Stomach smooth muscle (tissue), 2 donors: ENCODE data around the gene IPO11.
"Not testable (repeated sequence)": the region's sequence is repeated elsewhere in the genome, so short reads cannot be mapped to it uniquely, and the experiment has no call there.

ENCODE experiments used
- H3K27ac ChIP-seq: one replicate; pipeline ENCODE4 v1.7.0; 2013; ENCODE audit warnings: mild to moderate bottlenecking, low read length, inconsistent platforms
- H3K27me3 ChIP-seq, 2 donors: one replicate each; pipeline ENCODE4 v1.7.0; 2013; ENCODE audit warnings: low read length in 2 of 2; ENCODE audit not compliant: insufficient read depth in 2 of 2, control insufficient read depth in 1 of 2
- H3K36me3 ChIP-seq, 2 donors: one replicate each; pipeline ENCODE4 v1.7.0; 2013; ENCODE audit warnings: low read length in 2 of 2; ENCODE audit not compliant: control insufficient read depth in 2 of 2, insufficient read depth in 2 of 2
- H3K4me1 ChIP-seq: one replicate; pipeline ENCODE4 v1.7.0; 2013; ENCODE audit warnings: low read length; ENCODE audit not compliant: control insufficient read depth, insufficient read depth
- H3K4me3 ChIP-seq, 2 donors: one replicate each; pipeline ENCODE4 v1.7.0; 2013; ENCODE audit warnings: low read length in 2 of 2
- H3K9ac ChIP-seq, 2 donors: one replicate each; pipeline ENCODE4 v1.7.0; 2013; ENCODE audit warnings: low read length in 2 of 2, mild to moderate bottlenecking in 1 of 2
- H3K9me3 ChIP-seq, 2 donors: one replicate each; pipeline ENCODE4 v1.7.0; 2013; ENCODE audit warnings: low read length in 2 of 2; ENCODE audit not compliant: control insufficient read depth in 2 of 2
- donor health status: healthy.
- donor health status: Pancreatic carcinoma.

Gene IPO11

DNA sequence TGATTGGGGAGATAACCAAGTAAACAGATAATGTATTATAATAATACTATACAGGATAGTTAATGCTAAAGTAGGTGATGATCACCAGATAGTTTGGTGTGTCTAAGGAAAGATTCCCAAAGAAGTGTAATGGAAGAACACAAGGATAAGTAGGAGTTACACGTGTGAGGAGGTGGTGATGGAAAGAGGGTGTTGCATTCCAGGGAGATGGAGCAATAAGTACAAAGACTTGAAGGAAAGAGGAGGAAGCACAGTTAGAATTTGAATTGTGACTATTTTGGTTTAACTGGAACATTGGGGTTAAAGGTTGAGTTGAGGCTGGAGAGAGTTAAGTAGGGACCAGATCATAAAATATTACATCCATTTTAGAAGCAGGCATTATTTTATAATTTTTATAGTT, 76.9 kb downstream of the IPO11 start:
- H3K4me1 ChIP-seq: no peaks in the 10 kb centered on the region

DNA sequence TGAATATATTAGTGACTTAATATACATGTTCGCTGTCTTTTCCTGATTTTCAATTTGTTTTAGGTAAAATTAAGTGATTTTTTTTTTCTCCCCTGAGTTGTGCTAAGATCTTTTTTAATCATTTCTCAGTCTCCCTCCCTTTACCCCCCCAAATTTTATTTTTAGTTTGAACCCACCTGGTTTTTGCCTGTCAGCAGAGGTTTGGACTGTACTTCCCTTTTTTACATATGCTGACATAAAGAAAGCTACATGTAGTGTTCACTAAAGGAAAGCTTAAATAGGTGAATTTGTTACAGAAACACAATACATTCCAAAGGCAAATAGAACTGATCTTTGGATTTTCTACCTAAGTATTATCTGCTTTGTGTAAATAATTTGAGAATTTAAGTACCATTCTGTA, 82.2 kb downstream of the IPO11 start:
- no peak overlapping the region for H3K27ac ChIP-seq

More for the DNA sequence above, 76.9 kb downstream of the IPO11 start:
- peaks cover 0 to 11% of the 10 kb centered on the region in 2 donors for H3K36me3 ChIP-seq
- H3K9me3 ChIP-seq: no peaks in the 10 kb centered on the region
- H3K4me3 ChIP-seq: no peak overlapping the region
- H3K27ac ChIP-seq: no peak overlapping the region
- H3K9ac ChIP-seq: no peak overlapping the region
- no peaks in the 10 kb centered on the region for H3K27me3 ChIP-seq

DNA sequence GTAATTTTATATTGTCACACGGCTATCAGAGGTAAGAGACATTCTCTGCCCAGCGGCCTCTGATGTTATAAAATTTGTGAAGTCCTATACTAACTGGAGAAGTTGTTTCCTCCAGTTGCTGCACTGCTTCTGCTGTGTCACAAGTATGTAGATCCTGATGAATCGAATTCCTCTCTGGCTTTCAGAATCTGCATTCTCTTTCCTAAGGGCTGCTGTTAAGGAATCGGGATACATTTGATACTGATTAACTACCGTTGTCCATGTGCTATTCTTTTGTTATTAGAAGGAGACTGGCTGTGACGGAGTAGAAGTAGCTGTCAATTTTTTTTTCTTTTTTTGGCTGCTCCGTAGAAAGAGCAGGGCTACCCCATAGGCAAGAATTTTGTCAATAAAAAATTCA, 84.3 kb downstream of the IPO11 start:
- Histone ChIP-seq H3K4me3 (no peak overlapping the region), H3K9ac (no peak overlapping the region), H3K9me3 (no peaks in the 10 kb centered on the region), H3K27me3 (no peaks in the 10 kb centered on the region), H3K36me3 (peaks cover 7 to 18% of the 10 kb centered on the region in 2 donors), H3K4me1 (no peaks in the 10 kb centered on the region), H3K27ac (no peak overlapping the region)

More for the DNA sequence above, 82.2 kb downstream of the IPO11 start:
- Histone ChIP-seq H3K4me3 (no peak overlapping the region), H3K27me3 (no peaks in the 10 kb centered on the region), H3K4me1 (no peaks in the 10 kb centered on the region), H3K9ac (no peak overlapping the region), H3K36me3 (peaks cover 4 to 9% of the 10 kb centered on the region in 2 donors), H3K9me3 (no peaks in the 10 kb centered on the region)

DNA sequence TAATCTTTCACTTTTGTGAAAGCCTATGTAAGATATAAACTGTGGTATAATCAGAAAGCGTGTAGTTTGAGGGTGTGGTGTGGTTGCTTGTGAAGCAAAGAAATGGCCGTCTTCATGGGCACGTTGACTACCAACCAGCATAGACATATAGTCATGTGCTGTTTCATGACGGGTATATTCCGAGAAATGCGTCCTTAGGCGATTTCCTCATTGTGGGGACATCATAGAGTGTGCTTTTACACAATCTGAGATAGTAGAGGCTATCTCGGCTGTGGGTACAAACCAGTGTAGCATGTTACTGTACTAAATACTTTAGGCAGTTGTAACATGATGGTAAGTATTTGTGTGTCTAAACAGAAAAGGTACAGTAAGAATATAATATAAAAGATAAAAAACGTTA, 86.4 kb downstream of the IPO11 start:
- Histone ChIP-seq H3K27ac (no peak overlapping the region), H3K4me1 (no peaks in the 10 kb centered on the region), H3K4me3 (no peak overlapping the region), H3K9ac (no peak overlapping the region), H3K9me3 (no peaks in the 10 kb centered on the region), H3K36me3 (peaks cover 7 to 16% of the 10 kb centered on the region in 2 donors), H3K27me3 (no peaks in the 10 kb centered on the region)

DNA sequence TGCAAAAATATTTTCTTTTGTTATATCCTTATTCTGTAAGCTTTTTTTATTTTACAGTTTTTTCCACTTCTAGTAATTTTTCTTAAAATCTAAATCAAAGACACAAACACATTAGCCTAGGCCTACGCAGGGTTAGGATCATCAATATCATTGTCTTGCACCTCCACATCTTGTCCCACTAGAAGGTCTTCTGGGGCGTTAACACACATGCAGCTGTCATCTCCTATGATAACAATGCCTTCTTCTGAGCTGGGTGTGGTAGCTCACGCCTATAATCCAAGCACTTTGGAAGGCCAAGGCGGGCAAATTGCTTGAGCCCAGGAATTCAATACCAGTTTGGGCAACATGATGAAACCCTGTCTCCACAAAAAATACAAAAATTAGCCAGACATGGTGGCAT, 87.2 kb downstream of the IPO11 start:
- Histone ChIP-seq H3K9ac (no peak overlapping the region), H3K36me3 (peaks cover 7 to 16% of the 10 kb centered on the region in 2 donors), H3K4me1 (no peaks in the 10 kb centered on the region), H3K27ac (no peak overlapping the region), H3K27me3 (no peaks in the 10 kb centered on the region), H3K9me3 (no peaks in the 10 kb centered on the region), H3K4me3 (no peak overlapping the region)

DNA sequence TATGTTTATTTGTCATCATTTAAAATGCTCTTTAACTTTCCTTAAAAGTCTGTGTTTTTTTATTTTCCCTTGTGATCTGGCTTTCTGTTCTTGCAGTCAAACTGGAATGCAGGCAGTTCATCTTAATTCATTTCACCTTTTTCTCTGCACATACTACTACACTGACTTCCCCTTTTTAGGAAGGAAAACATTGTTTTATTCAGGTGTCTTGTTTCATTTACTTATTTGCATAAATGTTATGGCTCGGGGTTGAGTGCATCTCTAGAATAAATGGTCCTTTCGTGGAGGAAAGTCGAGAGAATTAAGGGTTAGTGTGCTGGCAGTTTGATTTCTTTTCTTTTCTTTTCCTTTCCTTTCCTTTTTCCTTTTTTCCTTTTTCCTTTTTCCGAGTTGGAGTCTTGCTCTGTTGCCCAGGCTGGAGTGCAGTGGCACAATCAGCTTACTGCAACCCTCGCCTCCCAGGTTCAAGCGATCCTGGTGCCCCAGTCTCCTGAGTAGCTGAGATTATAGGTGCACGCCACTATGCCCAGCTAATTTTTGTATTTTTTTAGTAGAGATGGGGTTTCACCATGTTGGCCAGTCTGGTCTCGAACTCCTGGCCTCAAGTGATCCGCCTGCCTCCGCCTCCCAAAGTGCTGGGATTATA, 90.0 kb downstream of the IPO11 start:
- H3K4me3 ChIP-seq: no peak overlapping the region
- H3K27me3 ChIP-seq: no peaks in the 10 kb centered on the region
- no peak overlapping the region for H3K27ac ChIP-seq
- peaks cover 5 to 16% of the 10 kb centered on the region in 2 donors for H3K36me3 ChIP-seq
- no peaks in the 10 kb centered on the region for H3K9me3 ChIP-seq
- H3K9ac ChIP-seq: no peak overlapping the region
- no peaks in the 10 kb centered on the region for H3K4me1 ChIP-seq

DNA sequence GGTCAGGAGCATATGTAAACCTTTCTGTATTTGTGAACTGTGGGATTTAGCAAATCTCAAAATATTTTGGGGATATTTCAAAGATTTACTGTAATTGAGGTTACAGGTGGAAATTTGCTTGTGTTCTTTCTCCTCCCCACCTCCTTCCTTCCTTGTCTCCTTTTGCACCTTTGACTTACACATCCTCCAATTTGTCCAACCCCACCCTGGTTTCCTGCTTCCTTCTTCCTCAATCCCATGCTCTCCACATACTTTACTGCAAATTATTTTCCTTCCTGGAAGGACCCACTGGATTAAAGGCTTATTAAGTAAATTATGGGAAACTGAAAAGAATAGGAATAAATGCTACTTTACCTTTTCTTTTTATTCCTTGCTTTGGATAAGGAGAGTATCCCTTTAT, 91.6 kb downstream of the IPO11 start:
- Histone ChIP-seq H3K27me3 (no peaks in the 10 kb centered on the region), H3K9me3 (no peaks in the 10 kb centered on the region), H3K27ac (no peak overlapping the region), H3K36me3 (peaks cover 5 to 13% of the 10 kb centered on the region in 2 donors), H3K9ac (no peak overlapping the region), H3K4me1 (no peaks in the 10 kb centered on the region), H3K4me3 (no peak overlapping the region)

DNA sequence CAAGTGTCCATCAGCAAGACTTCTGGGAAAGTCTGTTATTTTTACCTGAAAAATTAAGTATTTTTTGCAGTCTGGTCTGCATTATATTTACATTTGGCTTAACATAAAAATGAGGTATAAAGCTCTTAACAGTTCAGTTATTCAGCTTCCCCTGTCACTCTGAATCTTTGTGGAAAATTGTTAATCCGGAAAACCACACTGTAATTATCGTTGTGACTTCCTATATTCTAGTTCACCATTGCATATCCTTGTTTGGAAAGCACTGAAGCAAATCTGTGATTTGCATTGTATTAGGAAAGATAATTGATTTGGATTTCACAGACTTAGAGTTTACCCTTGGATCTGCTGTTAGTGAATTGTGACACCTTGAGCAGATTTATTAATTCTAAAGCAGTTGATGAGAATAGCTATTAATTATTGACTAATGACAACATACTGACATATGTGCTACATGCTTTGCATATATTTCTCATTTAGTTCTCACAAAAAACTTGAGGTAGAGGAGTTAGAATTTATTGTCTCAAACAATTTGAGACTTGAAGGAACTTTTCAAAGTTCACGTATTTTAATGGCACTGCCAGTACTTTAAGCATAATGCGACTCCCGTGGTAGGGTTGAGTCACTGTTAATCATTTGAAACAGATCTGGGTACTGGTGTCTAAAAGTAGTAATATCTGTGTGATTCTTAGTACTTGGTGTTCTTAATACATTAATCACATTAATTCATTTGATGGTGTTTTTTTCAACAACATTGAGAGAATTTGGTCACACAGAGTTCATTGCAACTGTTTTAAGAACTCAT, 94.3 kb downstream of the IPO11 start:
- no peaks in the 10 kb centered on the region for H3K27me3 ChIP-seq
- no peak overlapping the region for H3K9ac ChIP-seq
- no peaks in the 10 kb centered on the region for H3K4me1 ChIP-seq
- no peaks in the 10 kb centered on the region for H3K9me3 ChIP-seq
- peaks cover 0 to 2% of the 10 kb centered on the region in 2 donors for H3K36me3 ChIP-seq
- H3K4me3 ChIP-seq: no peak overlapping the region
- H3K27ac ChIP-seq: no peak overlapping the region

DNA sequence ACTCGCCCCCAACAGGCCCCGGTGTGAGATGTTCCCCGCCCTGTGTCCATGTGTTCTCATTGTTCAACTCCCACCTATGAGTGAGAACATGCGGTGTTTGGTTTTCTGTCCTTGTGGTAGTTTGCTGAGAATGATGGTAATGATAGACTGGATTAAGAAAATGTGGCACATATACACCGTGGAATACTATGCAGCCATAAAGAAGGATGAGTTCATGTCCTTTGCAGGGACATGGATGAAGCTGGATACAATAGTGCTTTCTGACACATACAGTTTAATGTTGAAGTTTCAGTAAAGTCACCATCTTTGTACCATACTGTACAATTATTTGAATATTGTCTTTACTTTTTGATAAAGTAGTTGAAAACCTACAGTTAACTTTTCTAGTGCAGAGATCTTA, 96.2 kb downstream of the IPO11 start:
- not testable (repeated sequence) for H3K27me3 ChIP-seq, H3K36me3 ChIP-seq, H3K9ac ChIP-seq, H3K9me3 ChIP-seq, H3K4me3 ChIP-seq, H3K27ac ChIP-seq, H3K4me1 ChIP-seq

DNA sequence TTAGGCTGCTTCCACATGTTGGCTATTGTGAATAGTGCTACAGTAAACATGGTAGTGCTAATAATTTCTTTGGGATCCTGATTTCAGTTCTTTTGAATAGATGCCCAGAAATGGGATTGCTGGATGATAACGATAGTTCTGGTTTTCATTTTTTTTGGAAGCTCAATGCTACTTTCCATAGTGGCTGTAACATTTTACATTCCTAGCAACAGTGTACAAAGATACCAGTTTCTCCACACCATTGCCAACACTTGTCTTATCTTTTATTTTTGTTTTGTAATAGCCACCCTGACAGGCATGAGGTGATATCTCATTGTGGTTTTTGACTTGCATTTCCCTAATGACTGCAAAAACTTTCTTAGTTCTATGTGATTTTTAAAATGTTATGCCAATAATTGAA, 97.2 kb downstream of the IPO11 start:
- no peaks in the 10 kb centered on the region for H3K4me1 ChIP-seq
- H3K9ac ChIP-seq: no peak overlapping the region
- no peak overlapping the region for H3K4me3 ChIP-seq
- H3K36me3 ChIP-seq: no peaks in the 10 kb centered on the region
- H3K9me3 ChIP-seq: no peaks in the 10 kb centered on the region
- H3K27ac ChIP-seq: no peak overlapping the region
- no peaks in the 10 kb centered on the region for H3K27me3 ChIP-seq

DNA sequence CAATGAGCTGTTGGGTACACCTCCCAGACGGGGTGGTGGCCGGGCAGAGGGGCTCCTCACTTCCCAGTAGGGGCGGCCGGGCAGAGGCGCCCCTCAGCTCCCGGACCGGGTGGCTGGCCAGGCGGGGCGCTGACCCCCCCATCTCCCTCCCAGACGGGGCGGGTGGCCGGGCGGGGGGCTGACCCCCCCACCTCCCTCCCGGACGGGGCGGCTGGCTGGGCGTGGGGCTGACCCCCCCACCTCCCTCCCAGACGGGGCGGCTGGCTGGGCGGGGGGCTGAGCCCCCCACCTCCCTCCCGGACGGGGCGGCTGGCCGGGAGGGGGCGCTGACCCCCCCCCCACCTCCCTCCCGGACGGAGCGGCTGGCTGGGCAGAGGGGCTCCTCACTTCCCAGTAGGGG, 100.5 kb downstream of the IPO11 start:
- H3K36me3 ChIP-seq, H3K9me3 ChIP-seq, H3K4me3 ChIP-seq, H3K27me3 ChIP-seq, H3K27ac ChIP-seq, H3K9ac ChIP-seq, H3K4me1 ChIP-seq: not testable (repeated sequence)
